ENCODE measurements around the gene TMEM266.

The TMEM266 gene

GRCh38 chr15:76178296-76179000 lies 118.7 kb downstream of the TMEM266 start:
- CTCF ChIA-PET: interaction anchor here (1.2 kb wide), 1 partner anchor 13 kb away, joined by 3 read pairs; no protein-coding TSS in a partner anchor
- Histone ChIP-seq H3K9me3 (ENCODE audit: control insufficient read depth, insufficient read depth, low read depth, low read length) (no peaks in the 10 kb centered on the region), H3K4me1 (ENCODE audit: control insufficient read depth, insufficient read depth, low read length) (no peaks in the 10 kb centered on the region), H3K27ac (ENCODE audit: extremely low read depth, low read depth, low read length) (no peak overlapping the region), H3K36me3 (ENCODE audit: control insufficient read depth in 2 of 2, insufficient read depth in 1 of 2, low read length in 2 of 2) (no peaks in the 10 kb centered on the region), H3K4me3 (ENCODE audit: low read depth, low read length) (no peak overlapping the region)
- TF ChIP-seq ZNF133 (tag by site-specific recombination; IDR thresholded peaks at IDR 0.05): no peak
- no peak for TF ChIP-seq PBX3 (CRISPR knock-in tag; IDR thresholded peaks at IDR 0.05)
- TF ChIP-seq ZIC2 (tag by site-specific recombination; IDR thresholded peaks at IDR 0.05): peak; percentile 46; the same call in 1 of the 2 replicates
- POLR2A ChIA-PET: interaction anchor here (0.5 kb wide), 1 partner anchor 50 kb away, joined by 5 read pairs; no protein-coding TSS in a partner anchor

- TF ChIP-seq ZNF473 (tag by site-specific recombination; IDR thresholded peaks at IDR 0.05) (no peak), REPIN1 (tag by site-specific recombination; IDR thresholded peaks at IDR 0.05; ENCODE audit: low read depth) (no peak), ZNF362 (tag by site-specific recombination; IDR thresholded peaks at IDR 0.05) (no peak), ZNF2 (tag by site-specific recombination; IDR thresholded peaks at IDR 0.05) (no peak), ZBTB10 (tag by site-specific recombination; IDR thresholded peaks at IDR 0.05) (no peak), ZNF398 (tag by site-specific recombination; IDR thresholded peaks at IDR 0.05) (no peak), ZNF404 (tag by site-specific recombination; IDR thresholded peaks at IDR 0.05) (no peak)
- ChIA-PET POLR2A (no interaction called here), CTCF (interaction anchor here (1.2 kb wide), 1 partner anchor 12 kb away, joined by 3 read pairs; no protein-coding TSS in a partner anchor)
- H3K36me3 ChIP-seq (ENCODE audit: control insufficient read depth in 2 of 2, insufficient read depth in 1 of 2, low read length in 2 of 2): no peaks in the 10 kb centered on the region
- no peak overlapping the region for H3K27ac ChIP-seq (ENCODE audit: extremely low read depth, low read depth, low read length)
- H3K4me1 ChIP-seq (ENCODE audit: control insufficient read depth, insufficient read depth, low read length): no peaks in the 10 kb centered on the region
- no peak overlapping the region for H3K4me3 ChIP-seq (ENCODE audit: low read depth, low read length)
- no peaks in the 10 kb centered on the region for H3K9me3 ChIP-seq (ENCODE audit: control insufficient read depth, insufficient read depth, low read depth, low read length)
These were observed 119.2 kb downstream of the TMEM266 start for GRCh38 chr15:76179023-76179422.

- POLR2A ChIA-PET: no interaction called here
These were observed 120.5 kb downstream of the TMEM266 start for GRCh38 chr15:76180321-76180720.

More at GRCh38 chr15:76180321-76180720, 120.5 kb downstream of the TMEM266 start:
- Histone ChIP-seq H3K4me3 (ENCODE audit: low read depth, low read length) (no peak overlapping the region), H3K4me1 (ENCODE audit: control insufficient read depth, insufficient read depth, low read length) (no peaks in the 10 kb centered on the region), H3K9me3 (ENCODE audit: control insufficient read depth, insufficient read depth, low read depth, low read length) (no peaks in the 10 kb centered on the region), H3K36me3 (ENCODE audit: control insufficient read depth in 2 of 2, insufficient read depth in 1 of 2, low read length in 2 of 2) (no peaks in the 10 kb centered on the region), H3K27ac (ENCODE audit: extremely low read depth, low read depth, low read length) (no peak overlapping the region)
- no peak for TF ChIP-seq ZSCAN23 (tag by site-specific recombination; IDR thresholded peaks at IDR 0.05)
- no peak for TF ChIP-seq KLF7 (tag by site-specific recombination; IDR thresholded peaks at IDR 0.05; ENCODE audit: borderline replicate concordance)
- no peak for TF ChIP-seq ZBTB1 (tag by site-specific recombination; IDR thresholded peaks at IDR 0.05)
- no peak for TF ChIP-seq ZNF560 (tag by site-specific recombination; IDR thresholded peaks at IDR 0.05; ENCODE audit: borderline replicate concordance)
- TF ChIP-seq ZNF580 (tag by site-specific recombination; IDR thresholded peaks at IDR 0.05): no peak
- TF ChIP-seq OVOL3 (tag by site-specific recombination; IDR thresholded peaks at IDR 0.05): no peak
- TF ChIP-seq ZNF132 (tag by site-specific recombination; IDR thresholded peaks at IDR 0.05; ENCODE audit: borderline replicate concordance): no peak
- TF ChIP-seq ZNF488 (tag by site-specific recombination; IDR thresholded peaks at IDR 0.05): no peak
- no peak for TF ChIP-seq ZNF211 (tag by site-specific recombination; IDR thresholded peaks at IDR 0.05; ENCODE audit: low read depth)
- TF ChIP-seq ZSCAN30 (tag by site-specific recombination; IDR thresholded peaks at IDR 0.05): no peak
- no peak for TF ChIP-seq ZNF544 (tag by site-specific recombination; IDR thresholded peaks at IDR 0.05)
- TF ChIP-seq PRDM1 (tag by site-specific recombination; IDR thresholded peaks at IDR 0.05): no peak
- CTCF ChIA-PET: no interaction called here
